ENCODE results near the gene SELENOI. TPM values are rescaled to one million over a fixed set of nuclear protein-coding genes. Genes with fewer than 3 reads are reported as not detected.

SELENOI gene
- total RNA-seq, 1 experiment from 2014 or later: 63.3 TPM

DNA sequence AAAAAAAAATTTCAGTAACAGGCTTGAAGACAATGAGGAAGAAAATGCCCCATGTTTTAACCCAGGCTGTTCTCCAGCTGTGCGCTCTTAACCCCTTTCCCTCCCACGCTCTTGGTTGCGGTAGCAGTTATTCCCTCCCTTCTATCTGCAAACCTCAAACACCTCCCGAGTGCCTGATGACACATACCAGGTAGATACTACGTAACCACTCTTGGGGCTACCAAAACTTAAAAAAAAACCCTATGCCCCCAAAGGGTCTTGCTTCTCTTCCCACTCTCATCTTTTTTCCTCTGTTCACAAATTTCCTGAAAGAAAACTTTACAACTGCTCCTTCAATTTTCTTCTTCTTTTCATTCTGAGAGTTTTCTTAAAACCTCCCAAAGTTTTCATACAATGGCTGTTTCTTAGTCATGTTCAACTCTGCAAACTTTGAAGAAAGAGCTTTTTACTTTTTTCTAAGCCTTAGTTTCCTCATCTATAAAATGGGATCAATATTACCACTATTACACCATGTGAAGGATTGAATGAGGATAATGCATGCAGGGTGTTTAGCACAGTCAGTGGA is 50.9 kb downstream of the SELENOI start:
- Histone ChIP-seq H3K79me2 (ENCODE audit: insufficient read depth, low read length) (no peaks in the 10 kb centered on the region), H3K9ac (ENCODE audit: low read length) (no peak overlapping the region), H3K4me1 (ENCODE audit: control insufficient read depth in 1 of 2, insufficient read depth in 2 of 2, low read length in 2 of 2) (no peaks in the 10 kb centered on the region), H3K27ac (ENCODE audit: low read depth, low read length) (no peak overlapping the region), H2AFZ (ENCODE audit: low read depth, low read length, poor library complexity, severe bottlenecking) (no peak overlapping the region), H3K4me2 (ENCODE audit: low read length) (no peak overlapping the region), H3K36me3 (ENCODE audit: control insufficient read depth in 1 of 2, insufficient read depth in 2 of 2, low read length in 2 of 2) (0 out of 4 replicates have a peak, but pooled peaks cover 2 to 3% of the 10 kb centered on the region in 2 experiments), H3K9me2 (ENCODE audit: insufficient read depth) (no peaks in the 10 kb centered on the region), H4K20me1 (ENCODE audit: insufficient read depth) (no peaks in the 10 kb centered on the region; the same call in 1 of the 2 replicates), H3K4me3 (replicated peaks in 1 of 2; ENCODE audit: low read depth in 1 of 2, low read length in 2 of 2) (no peak overlapping the region), H3K27me3 (ENCODE audit: insufficient read depth, low read length) (no peaks in the 10 kb centered on the region), H3K9me3 (ENCODE audit: control insufficient read depth in 1 of 2, insufficient read depth in 1 of 2, low read depth in 1 of 2, low read length in 2 of 2) (no peaks in the 10 kb centered on the region)
- TF ChIP-seq POLR2AphosphoS5 (IDR thresholded peaks at IDR 0.05; ENCODE audit: low read depth, low read length): no peak
- TF ChIP-seq, protein P1, sequence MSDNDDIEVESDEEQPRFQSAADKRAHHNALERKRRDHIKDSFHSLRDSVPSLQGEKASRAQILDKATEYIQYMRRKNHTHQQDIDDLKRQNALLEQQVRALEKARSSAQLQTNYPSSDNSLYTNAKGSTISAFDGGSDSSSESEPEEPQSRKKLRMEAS (IDR thresholded peaks at IDR 0.05): no peak
- TF ChIP-seq JUND (IDR thresholded peaks at IDR 0.05): no peak
- TF ChIP-seq ELF1 (IDR thresholded peaks at IDR 0.05; ENCODE audit: borderline replicate concordance, low read depth): no peak
- no peak for TF ChIP-seq ZFX (IDR thresholded peaks at IDR 0.05)
- TF ChIP-seq FOSL1 (IDR thresholded peaks at IDR 0.05; ENCODE audit: low read depth): no peak
- TF ChIP-seq TCF7L2 (IDR thresholded peaks at IDR 0.05; ENCODE audit: borderline replicate concordance, extremely low read depth, insufficient read depth, insufficient read length): no peak
- no peak for TF ChIP-seq YY1 (IDR thresholded peaks at IDR 0.05; ENCODE audit: extremely low read depth, insufficient replicate concordance, low read depth, low read length)
- TF ChIP-seq CEBPB (IDR thresholded peaks at IDR 0.05; ENCODE audit: low read depth): no peak
- TF ChIP-seq POLR2A (IDR thresholded peaks at IDR 0.05; ENCODE audit: borderline replicate concordance, extremely low read depth, insufficient read depth, insufficient read length): no peak
- no peak for TF ChIP-seq SP1 (IDR thresholded peaks at IDR 0.05; ENCODE audit: low read depth)
- TF ChIP-seq EZH2phosphoT487 (IDR thresholded peaks at IDR 0.05; ENCODE audit: borderline replicate concordance): no peak
- no peak for TF ChIP-seq EGR1 (IDR thresholded peaks at IDR 0.05; ENCODE audit: low read depth)
- TF ChIP-seq, protein P2, sequence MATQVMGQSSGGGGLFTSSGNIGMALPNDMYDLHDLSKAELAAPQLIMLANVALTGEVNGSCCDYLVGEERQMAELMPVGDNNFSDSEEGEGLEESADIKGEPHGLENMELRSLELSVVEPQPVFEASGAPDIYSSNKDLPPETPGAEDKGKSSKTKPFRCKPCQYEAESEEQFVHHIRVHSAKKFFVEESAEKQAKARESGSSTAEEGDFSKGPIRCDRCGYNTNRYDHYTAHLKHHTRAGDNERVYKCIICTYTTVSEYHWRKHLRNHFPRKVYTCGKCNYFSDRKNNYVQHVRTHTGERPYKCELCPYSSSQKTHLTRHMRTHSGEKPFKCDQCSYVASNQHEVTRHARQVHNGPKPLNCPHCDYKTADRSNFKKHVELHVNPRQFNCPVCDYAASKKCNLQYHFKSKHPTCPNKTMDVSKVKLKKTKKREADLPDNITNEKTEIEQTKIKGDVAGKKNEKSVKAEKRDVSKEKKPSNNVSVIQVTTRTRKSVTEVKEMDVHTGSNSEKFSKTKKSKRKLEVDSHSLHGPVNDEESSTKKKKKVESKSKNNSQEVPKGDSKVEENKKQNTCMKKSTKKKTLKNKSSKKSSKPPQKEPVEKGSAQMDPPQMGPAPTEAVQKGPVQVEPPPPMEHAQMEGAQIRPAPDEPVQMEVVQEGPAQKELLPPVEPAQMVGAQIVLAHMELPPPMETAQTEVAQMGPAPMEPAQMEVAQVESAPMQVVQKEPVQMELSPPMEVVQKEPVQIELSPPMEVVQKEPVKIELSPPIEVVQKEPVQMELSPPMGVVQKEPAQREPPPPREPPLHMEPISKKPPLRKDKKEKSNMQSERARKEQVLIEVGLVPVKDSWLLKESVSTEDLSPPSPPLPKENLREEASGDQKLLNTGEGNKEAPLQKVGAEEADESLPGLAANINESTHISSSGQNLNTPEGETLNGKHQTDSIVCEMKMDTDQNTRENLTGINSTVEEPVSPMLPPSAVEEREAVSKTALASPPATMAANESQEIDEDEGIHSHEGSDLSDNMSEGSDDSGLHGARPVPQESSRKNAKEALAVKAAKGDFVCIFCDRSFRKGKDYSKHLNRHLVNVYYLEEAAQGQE (IDR thresholded peaks at IDR 0.05; ENCODE audit: low read depth): no peak
- TF ChIP-seq ZNF274 (IDR thresholded peaks at IDR 0.05; ENCODE audit: low read depth, low read length): no peak
- TF ChIP-seq, protein P3, sequence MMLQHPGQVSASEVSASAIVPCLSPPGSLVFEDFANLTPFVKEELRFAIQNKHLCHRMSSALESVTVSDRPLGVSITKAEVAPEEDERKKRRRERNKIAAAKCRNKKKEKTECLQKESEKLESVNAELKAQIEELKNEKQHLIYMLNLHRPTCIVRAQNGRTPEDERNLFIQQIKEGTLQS (IDR thresholded peaks at IDR 0.05): no peak
- TF ChIP-seq SRF (IDR thresholded peaks at IDR 0.05; ENCODE audit: low read depth): no peak
- TF ChIP-seq CBX3 (IDR thresholded peaks at IDR 0.05; ENCODE audit: low read depth): no peak
- TF ChIP-seq, protein P4, sequence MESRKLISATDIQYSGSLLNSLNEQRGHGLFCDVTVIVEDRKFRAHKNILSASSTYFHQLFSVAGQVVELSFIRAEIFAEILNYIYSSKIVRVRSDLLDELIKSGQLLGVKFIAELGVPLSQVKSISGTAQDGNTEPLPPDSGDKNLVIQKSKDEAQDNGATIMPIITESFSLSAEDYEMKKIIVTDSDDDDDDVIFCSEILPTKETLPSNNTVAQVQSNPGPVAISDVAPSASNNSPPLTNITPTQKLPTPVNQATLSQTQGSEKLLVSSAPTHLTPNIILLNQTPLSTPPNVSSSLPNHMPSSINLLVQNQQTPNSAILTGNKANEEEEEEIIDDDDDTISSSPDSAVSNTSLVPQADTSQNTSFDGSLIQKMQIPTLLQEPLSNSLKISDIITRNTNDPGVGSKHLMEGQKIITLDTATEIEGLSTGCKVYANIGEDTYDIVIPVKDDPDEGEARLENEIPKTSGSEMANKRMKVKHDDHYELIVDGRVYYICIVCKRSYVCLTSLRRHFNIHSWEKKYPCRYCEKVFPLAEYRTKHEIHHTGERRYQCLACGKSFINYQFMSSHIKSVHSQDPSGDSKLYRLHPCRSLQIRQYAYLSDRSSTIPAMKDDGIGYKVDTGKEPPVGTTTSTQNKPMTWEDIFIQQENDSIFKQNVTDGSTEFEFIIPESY (IDR thresholded peaks at IDR 0.05; ENCODE audit: extremely low read depth, insufficient replicate concordance, low read length): no peak
- TF ChIP-seq, protein P5, sequence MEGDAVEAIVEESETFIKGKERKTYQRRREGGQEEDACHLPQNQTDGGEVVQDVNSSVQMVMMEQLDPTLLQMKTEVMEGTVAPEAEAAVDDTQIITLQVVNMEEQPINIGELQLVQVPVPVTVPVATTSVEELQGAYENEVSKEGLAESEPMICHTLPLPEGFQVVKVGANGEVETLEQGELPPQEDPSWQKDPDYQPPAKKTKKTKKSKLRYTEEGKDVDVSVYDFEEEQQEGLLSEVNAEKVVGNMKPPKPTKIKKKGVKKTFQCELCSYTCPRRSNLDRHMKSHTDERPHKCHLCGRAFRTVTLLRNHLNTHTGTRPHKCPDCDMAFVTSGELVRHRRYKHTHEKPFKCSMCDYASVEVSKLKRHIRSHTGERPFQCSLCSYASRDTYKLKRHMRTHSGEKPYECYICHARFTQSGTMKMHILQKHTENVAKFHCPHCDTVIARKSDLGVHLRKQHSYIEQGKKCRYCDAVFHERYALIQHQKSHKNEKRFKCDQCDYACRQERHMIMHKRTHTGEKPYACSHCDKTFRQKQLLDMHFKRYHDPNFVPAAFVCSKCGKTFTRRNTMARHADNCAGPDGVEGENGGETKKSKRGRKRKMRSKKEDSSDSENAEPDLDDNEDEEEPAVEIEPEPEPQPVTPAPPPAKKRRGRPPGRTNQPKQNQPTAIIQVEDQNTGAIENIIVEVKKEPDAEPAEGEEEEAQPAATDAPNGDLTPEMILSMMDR (IDR thresholded peaks at IDR 0.05 in 2 of 3, conservative IDR thresholded peaks at IDR 0.05 in 1 of 3; ENCODE audit: borderline replicate concordance in 1 of 3, insufficient read depth in 1 of 3, low read depth in 2 of 3, low read length in 2 of 3): no peak
- RAD21 ChIA-PET (ENCODE audit: low non-redundant PET in 1 of 2, low total read pairs in 2 of 2, uncharacterized antibody in 2 of 2, unreplicated experiment in 2 of 2): no interaction called here
- CTCF ChIA-PET: no interaction called here
- BruUV-seq (replicated peaks): no TSS peak
- DNase-seq (ENCODE audit: low read depth, low spot score): no peak
- POLR2A ChIA-PET: no interaction called here
- intact Hi-C loops (cut with micrococcal nuclease): no loop called here
- ATAC-seq: no peak

Measured in HCT116 (cell line).